Keratinocyte (primary cell): ENCODE measurements around the gene HOXD4. TPM values are rescaled to one million over a fixed set of nuclear protein-coding genes. Genes with fewer than 3 reads are reported as not detected.
A peak's percentile ranks its signal among the peaks of the same experiment; 100 is the strongest.

ENCODE experiments used
- DNase-seq: peaks from one replicate; pipeline ENCODE4 v3.0.0-alpha.2; 2011; ENCODE audit warnings: low read depth, missing footprints, low spot score
- FAIRE-seq: peaks from 2 replicates; lab custom pipeline; 2011; peaks lifted over from hg19 to GRCh38; lab: Jason Lieb, UNC
- H2AFZ ChIP-seq: 2 replicates; pipeline ENCODE4 v1.6.0; 2012; ENCODE audit warnings: low read length, control low read depth, inconsistent platforms; ENCODE audit not compliant: control insufficient read depth
- H3K27ac ChIP-seq: 2 replicates; pipeline ENCODE4 v1.5.1; 2011; ENCODE audit warnings: low read length; ENCODE audit not compliant: control insufficient read depth, insufficient read depth
- H3K27me3 ChIP-seq: 3 replicates; pipeline ENCODE4 v1.6.0; 2011; ENCODE audit warnings: low read length; ENCODE audit not compliant: control insufficient read depth, insufficient read depth; ENCODE audit errors: extremely low read depth
- H3K36me3 ChIP-seq, 2 experiments: 2 replicates in 1 of 2; 3 replicates in 1 of 2; pipeline ENCODE4 v1.5.1; 2011; ENCODE audit warnings: low read length in 2 of 2, mild to moderate bottlenecking in 1 of 2; ENCODE audit not compliant: control insufficient read depth in 2 of 2, insufficient read depth in 2 of 2; ENCODE audit errors: extremely low read depth in 1 of 2
- H3K4me1 ChIP-seq: 3 replicates; pipeline ENCODE4 v1.5.1; 2011; ENCODE audit warnings: low read length; ENCODE audit not compliant: control insufficient read depth, insufficient read depth; ENCODE audit errors: extremely low read depth
- H3K4me2 ChIP-seq: 3 replicates; pipeline ENCODE4 v1.6.0; 2011; ENCODE audit warnings: low read depth, low read length; ENCODE audit not compliant: control insufficient read depth, insufficient read depth; ENCODE audit errors: extremely low read depth
- H3K4me3 ChIP-seq, 3 experiments: fragments of 200-600 bp in 1 of 3; sonication (generic) in 1 of 3; 2 replicates in 2 of 3; 3 replicates in 1 of 3; pipeline ENCODE4 v1.5.1; 2011 to 2016; ENCODE audit warnings: low read length in 3 of 3, mild to moderate bottlenecking in 3 of 3, control low read depth in 2 of 3, inconsistent platforms in 1 of 3, low read depth in 1 of 3, mixed read lengths in 1 of 3, mixed run types in 1 of 3, moderate library complexity in 1 of 3; ENCODE audit not compliant: control insufficient read depth in 2 of 3, insufficient read depth in 2 of 3; ENCODE audit errors: extremely low read depth in 1 of 3
- H3K79me2 ChIP-seq: 2 replicates; pipeline ENCODE4 v1.6.0; 2012; ENCODE audit warnings: low read length; ENCODE audit not compliant: control insufficient read depth, insufficient read depth
- H3K9ac ChIP-seq: 3 replicates; pipeline ENCODE4 v1.6.0; 2011; ENCODE audit warnings: low read length; ENCODE audit not compliant: control insufficient read depth, insufficient read depth; ENCODE audit errors: extremely low read depth
- H3K9me1 ChIP-seq: 3 replicates; pipeline ENCODE4 v1.6.0; 2011; ENCODE audit warnings: low read length; ENCODE audit not compliant: control insufficient read depth, insufficient read depth; ENCODE audit errors: extremely low read depth
- H3K9me3 ChIP-seq: 2 replicates; pipeline ENCODE4 v1.5.1; 2012; ENCODE audit warnings: low read depth, low read length; ENCODE audit not compliant: control insufficient read depth
- H4K20me1 ChIP-seq: 3 replicates; pipeline ENCODE4 v1.6.0; 2011; ENCODE audit warnings: low read length; ENCODE audit not compliant: control insufficient read depth, insufficient read depth; ENCODE audit errors: extremely low read depth
- EZH2 ChIP-seq: IDR thresholded peaks from one replicate; pipeline ENCODE4 v1.6.1; 2012; ENCODE audit warnings: inconsistent platforms, mild to moderate bottlenecking, low read length, moderate library complexity
- dilution Hi-C: fragments of 300-500 bp; cut with MboI; formaldehyde crosslinking; loops from one replicate; pipeline ENCODE4 v1.7.0; 2020; ENCODE audit warnings: low sequenced_read_pairs; ENCODE audit not compliant: extremely low pct_ligation_motif_present
- polyA plus RNA-seq, 5 experiments: library from polyadenylated mRNA; depleted of rRNA in 3 of 5; stranded (reverse) in 3 of 5; stranded (forward) in 1 of 5; unstranded in 1 of 5; fragments of >200 nt; gene quantifications; 1 replicate in 1 of 5; 2 replicates in 3 of 5; 3 replicates in 1 of 5; pipeline versions ENCODE4 v1.2.1 to v1.2.3, GENCODE V29; 2011 to 2012; ENCODE audit warnings: missing spikeins in 2 of 5, low read depth in 1 of 5, low replicate concordance in 1 of 5
- TF ChIP-seq, protein P1 (sequence below), 3 experiments: IDR thresholded peaks in 1 of 3; conservative IDR thresholded peaks in 1 of 3; optimal IDR thresholded peaks in 1 of 3; 2 replicates in 2 of 3; 3 replicates in 1 of 3; pipeline versions ENCODE3 to v1.5.1; 2011; ENCODE audit warnings: low read length in 3 of 3, mild to moderate bottlenecking in 3 of 3, moderate library complexity in 2 of 3, control low read depth in 1 of 3, inconsistent platforms in 1 of 3; ENCODE audit not compliant: insufficient read depth in 2 of 3; ENCODE audit errors: extremely low read depth in 1 of 3

HOXD4 gene
- polyA plus RNA-seq, 1 donor (not counting 4 experiments of a cell fraction or from before 2014, with no cell fraction given), result not detected

DNA sequence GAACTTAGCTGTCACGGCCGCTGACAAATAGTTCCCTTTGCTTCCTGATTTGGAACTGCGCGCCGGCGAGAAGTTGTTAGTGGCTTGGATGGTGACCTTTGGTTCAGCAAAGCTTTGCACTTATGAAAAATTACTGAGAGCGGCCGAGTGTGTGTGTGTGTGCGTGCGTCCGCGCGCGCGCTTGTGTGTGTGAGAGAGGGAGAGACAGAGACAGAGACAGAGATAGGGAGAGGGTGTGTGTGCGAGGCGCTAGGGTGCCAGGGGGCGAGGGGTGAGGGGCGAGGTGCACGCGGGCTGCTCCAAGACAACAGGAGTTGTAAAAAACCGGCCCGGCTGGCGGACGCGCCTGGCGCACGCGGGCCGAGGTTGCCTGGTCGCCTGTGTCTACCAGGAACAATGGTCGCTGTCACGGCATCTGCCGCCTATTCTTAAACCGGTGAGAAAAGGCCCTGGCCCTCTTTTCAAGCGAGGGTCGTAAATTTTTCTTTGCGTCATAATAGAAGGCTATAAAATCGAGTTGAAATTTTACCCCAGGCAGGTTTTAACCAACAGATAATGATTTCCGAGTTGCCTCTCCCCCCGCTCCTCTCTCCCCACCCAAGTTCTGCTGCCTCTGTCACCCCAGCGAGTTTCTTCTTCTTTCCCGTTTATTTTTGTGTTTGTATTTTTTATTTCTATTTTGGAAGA, 6.3 kb downstream of the HOXD4 start:
- DNase-seq (no peak), FAIRE-seq (no peak)
- peaks cover 95% of the 10 kb centered on the region for H3K27me3 ChIP-seq
- H3K27ac ChIP-seq, result no peak overlapping the region
- dilution Hi-C loops, result loop anchor here (25.0 kb wide), 1 partner anchor 480 kb away; no protein-coding TSS in a partner anchor
- no peaks in the 10 kb centered on the region for H4K20me1 ChIP-seq
- H3K4me2 ChIP-seq, result no peak overlapping the region
- no peaks in the 10 kb centered on the region for H3K9me3 ChIP-seq
- no peak overlapping the region for H2AFZ ChIP-seq
- TF ChIP-seq, protein P1, sequence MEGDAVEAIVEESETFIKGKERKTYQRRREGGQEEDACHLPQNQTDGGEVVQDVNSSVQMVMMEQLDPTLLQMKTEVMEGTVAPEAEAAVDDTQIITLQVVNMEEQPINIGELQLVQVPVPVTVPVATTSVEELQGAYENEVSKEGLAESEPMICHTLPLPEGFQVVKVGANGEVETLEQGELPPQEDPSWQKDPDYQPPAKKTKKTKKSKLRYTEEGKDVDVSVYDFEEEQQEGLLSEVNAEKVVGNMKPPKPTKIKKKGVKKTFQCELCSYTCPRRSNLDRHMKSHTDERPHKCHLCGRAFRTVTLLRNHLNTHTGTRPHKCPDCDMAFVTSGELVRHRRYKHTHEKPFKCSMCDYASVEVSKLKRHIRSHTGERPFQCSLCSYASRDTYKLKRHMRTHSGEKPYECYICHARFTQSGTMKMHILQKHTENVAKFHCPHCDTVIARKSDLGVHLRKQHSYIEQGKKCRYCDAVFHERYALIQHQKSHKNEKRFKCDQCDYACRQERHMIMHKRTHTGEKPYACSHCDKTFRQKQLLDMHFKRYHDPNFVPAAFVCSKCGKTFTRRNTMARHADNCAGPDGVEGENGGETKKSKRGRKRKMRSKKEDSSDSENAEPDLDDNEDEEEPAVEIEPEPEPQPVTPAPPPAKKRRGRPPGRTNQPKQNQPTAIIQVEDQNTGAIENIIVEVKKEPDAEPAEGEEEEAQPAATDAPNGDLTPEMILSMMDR (optimal IDR thresholded peaks at IDR 0.05 in 1 of 3, IDR thresholded peaks at IDR 0.05 in 1 of 3, conservative IDR thresholded peaks at IDR 0.05 in 1 of 3; ENCODE audit: extremely low read depth in 1 of 3, insufficient read depth in 2 of 3, low read length in 3 of 3), result no peak
- TF ChIP-seq EZH2, result no peak
- H3K79me2 ChIP-seq, result no peaks in the 10 kb centered on the region
- no peak overlapping the region for H3K9ac ChIP-seq
- no peaks in the 10 kb centered on the region for H3K9me1 ChIP-seq
- no peaks in the 10 kb centered on the region for H3K36me3 ChIP-seq
- no peaks in the 10 kb centered on the region for H3K4me1 ChIP-seq
- no peak overlapping the region for H3K4me3 ChIP-seq

DNA sequence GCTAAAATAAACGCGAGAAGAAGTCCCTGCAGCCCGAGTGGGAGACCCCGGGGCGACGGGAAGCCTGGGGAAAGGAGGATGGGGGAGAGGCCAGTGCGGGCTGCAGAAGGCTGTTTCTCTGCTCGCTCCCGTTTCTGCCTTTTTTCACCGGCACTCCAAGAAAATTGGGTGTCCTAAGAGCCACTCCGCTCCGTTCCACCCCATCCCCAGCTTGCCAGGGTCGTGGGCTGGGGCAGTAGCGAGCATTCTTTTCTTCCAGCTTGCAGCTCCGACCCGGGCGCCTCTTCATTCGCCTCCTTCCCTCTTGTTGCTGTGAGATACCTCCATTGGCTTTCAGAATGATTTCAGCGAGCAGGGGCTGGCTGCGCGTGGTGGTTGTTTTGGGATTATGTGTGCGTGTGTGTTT, 6.8 kb downstream of the HOXD4 start:
- Histone ChIP-seq H3K9me3 (no peaks in the 10 kb centered on the region), H4K20me1 (no peaks in the 10 kb centered on the region), H3K4me3 (no peak overlapping the region), H3K27ac (no peak overlapping the region), H3K79me2 (no peaks in the 10 kb centered on the region), H3K27me3 (peaks cover 95% of the 10 kb centered on the region), H3K36me3 (no peaks in the 10 kb centered on the region), H3K9me1 (no peaks in the 10 kb centered on the region), H2AFZ (no peak overlapping the region), H3K9ac (no peak overlapping the region), H3K4me2 (no peak overlapping the region), H3K4me1 (no peaks in the 10 kb centered on the region)
- TF ChIP-seq, protein P1 (optimal IDR thresholded peaks at IDR 0.05 in 1 of 3, IDR thresholded peaks at IDR 0.05 in 1 of 3, conservative IDR thresholded peaks at IDR 0.05 in 1 of 3; ENCODE audit: extremely low read depth in 1 of 3, insufficient read depth in 2 of 3, low read length in 3 of 3), result no peak
- peak; percentile 86 for TF ChIP-seq EZH2
- FAIRE-seq (no peak), DNase-seq (no peak)
- dilution Hi-C loops, result loop anchor here (25.0 kb wide), 1 partner anchor 479 kb away; no protein-coding TSS in a partner anchor
